Pancreas (tissue), 10 donors: ENCODE measurements around the gene USP9Y. TPM values are rescaled to one million over a fixed set of nuclear protein-coding genes. Genes with fewer than 3 reads are reported as not detected.

Experiments
- ATAC-seq, 4 donors: fragments of 200-7000 bp; cut with Tn5 transposase; one replicate each; pipeline versions ENCODE4 v1.8.0 to v1.9.1; 2020; ENCODE audit warnings: mild to moderate bottlenecking in 4 of 4, moderate library complexity in 4 of 4
- DNase-seq, 6 donors: peaks; one replicate each; pipeline ENCODE4 v3.0.0-alpha.2; 2020
- FAIRE-seq: peaks from 2 replicates; lab custom pipeline; 2012; peaks lifted over from hg19 to GRCh38; lab: Jason Lieb, UNC
- H3K27ac ChIP-seq, 4 donors: fragments of 200-600 bp; sonication (generic); 1 replicate in 3 of 4; 2 replicates in 1 of 4; pipeline versions ENCODE4 v1.5.0 to v1.8.0; 2020
- H3K27me3 ChIP-seq, 4 donors: fragments of 200-600 bp; one replicate each; pipeline ENCODE4 v1.8.0; 2021
- H3K36me3 ChIP-seq, 3 donors: fragments of 200-600 bp; sonication (generic) in 1 of 3; one replicate each; pipeline versions ENCODE4 v1.5.0 to v1.8.0; 2020 to 2021
- H3K4me1 ChIP-seq, 3 donors: fragments of 200-600 bp; one replicate each; pipeline ENCODE4 v1.8.0; 2021
- H3K4me3 ChIP-seq, 4 donors: fragments of 200-600 bp; sonication (generic) in 2 of 4; one replicate each; pipeline versions ENCODE4 v1.5.0 to v1.8.0; 2020 to 2021
- H3K9me3 ChIP-seq, 4 donors: fragments of 200-600 bp; one replicate each; pipeline ENCODE4 v1.8.0; 2021
- WGBS, 2 donors: extraction: QIAGEN DNeasy Blood & Tissue Kit; methylation state at CpG; one replicate each; pipeline ENCODE4 v1.1.7; 2013; 5-methylcytosine and 5-hydroxymethylcytosine counted together
- intact Hi-C, 3 donors: fragments of 100-400 bp; cut with DNase I; formaldehyde crosslinking; loops; one replicate each; pipeline versions ENCODE4 v1.11.1 to v1.14.2; 2022
- polyA plus RNA-seq, 2 donors: library from polyadenylated mRNA; stranded (reverse); fragments of 200-250 nt; gene quantifications; one replicate each; pipeline ENCODE4 v1.2.3, GENCODE V29; 2013
- total RNA-seq, 6 donors: library from RNA; stranded (reverse); fragmentation: NEBNext Ultra II Directional in 4 of 6; extraction: Animal tissue kit (Norgen Biotek cat#: 25700) in 4 of 6; gene quantifications; one replicate each; pipeline versions ENCODE4 v1.2.1 to v1.2.4, GENCODE V29; 2021 to 2023
- TF ChIP-seq, protein P1 (sequence below), 4 donors: fragments of 200-600 bp; sonication (generic) in 3 of 4; IDR thresholded peaks; one replicate each; pipeline versions ENCODE4 v1.5.0 to v1.8.0; 2021; ENCODE audit warnings: antibody characterized with exemption in 4 of 4
- donor health status: healthy with polysubstance abuse.
- donor health status: DM: no; HTN: no; CAD: no; lungs with moderate emphysema.
- donor health status: DM: no; HTN: no; CAD: no.
- donor health status: control.
- donor health status: control.
- donor health status: Bipolar disorder and iron deficiency.
- donor health status: DM: yes; HTN: yes; CAD: no.
- donor health status: DM: no; HTN: no; CAD: no.
- donor health status: DM: no; HTN: no; CAD: no.
- donor health status: DM: yes; HTN: yes; CAD: no.

The USP9Y gene
- total and polyA plus RNA-seq, 8 donors = 0.09 to 20.4 (median 10.4) TPM; not detected in 5

DNA sequence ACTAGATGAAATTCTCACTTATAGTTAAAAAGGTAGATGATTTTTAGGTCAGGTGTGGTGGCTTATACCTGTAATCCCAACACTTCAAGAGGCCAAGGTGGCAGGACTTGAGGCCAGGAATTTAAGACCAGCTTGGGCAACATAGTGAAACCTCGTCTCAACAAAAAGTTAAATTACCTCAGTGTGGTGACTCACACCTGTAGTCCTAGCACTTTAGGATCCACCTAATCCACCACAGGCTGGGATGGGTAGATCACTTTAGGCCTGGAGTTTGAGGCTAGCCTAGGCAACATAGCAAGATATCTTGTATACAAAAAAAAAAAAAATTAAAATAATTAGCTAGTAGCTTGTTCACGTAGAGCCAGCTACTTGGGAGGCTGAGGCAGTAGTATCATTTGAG, 140.3 kb downstream of the USP9Y start:
- TF ChIP-seq, protein P1, sequence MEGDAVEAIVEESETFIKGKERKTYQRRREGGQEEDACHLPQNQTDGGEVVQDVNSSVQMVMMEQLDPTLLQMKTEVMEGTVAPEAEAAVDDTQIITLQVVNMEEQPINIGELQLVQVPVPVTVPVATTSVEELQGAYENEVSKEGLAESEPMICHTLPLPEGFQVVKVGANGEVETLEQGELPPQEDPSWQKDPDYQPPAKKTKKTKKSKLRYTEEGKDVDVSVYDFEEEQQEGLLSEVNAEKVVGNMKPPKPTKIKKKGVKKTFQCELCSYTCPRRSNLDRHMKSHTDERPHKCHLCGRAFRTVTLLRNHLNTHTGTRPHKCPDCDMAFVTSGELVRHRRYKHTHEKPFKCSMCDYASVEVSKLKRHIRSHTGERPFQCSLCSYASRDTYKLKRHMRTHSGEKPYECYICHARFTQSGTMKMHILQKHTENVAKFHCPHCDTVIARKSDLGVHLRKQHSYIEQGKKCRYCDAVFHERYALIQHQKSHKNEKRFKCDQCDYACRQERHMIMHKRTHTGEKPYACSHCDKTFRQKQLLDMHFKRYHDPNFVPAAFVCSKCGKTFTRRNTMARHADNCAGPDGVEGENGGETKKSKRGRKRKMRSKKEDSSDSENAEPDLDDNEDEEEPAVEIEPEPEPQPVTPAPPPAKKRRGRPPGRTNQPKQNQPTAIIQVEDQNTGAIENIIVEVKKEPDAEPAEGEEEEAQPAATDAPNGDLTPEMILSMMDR (IDR thresholded peaks at IDR 0.05) = no peak
- H3K27ac ChIP-seq = no peak overlapping the region
- FAIRE-seq = no peak
- intact Hi-C loops = no loop called here
- H3K4me3 ChIP-seq = no peak overlapping the region
- H3K9me3 ChIP-seq = no peaks in the 10 kb centered on the region
- no peak for ATAC-seq
- no peaks in the 10 kb centered on the region for H3K27me3 ChIP-seq
- no peak for DNase-seq
- WGBS, 2 donors = 87% methylated on average over 2 of the region's 2 CpGs; no CpG with 5 or more reads in 1 of the 2 donors
- no peaks in the 10 kb centered on the region for H3K4me1 ChIP-seq
- no peaks in the 10 kb centered on the region for H3K36me3 ChIP-seq

DNA sequence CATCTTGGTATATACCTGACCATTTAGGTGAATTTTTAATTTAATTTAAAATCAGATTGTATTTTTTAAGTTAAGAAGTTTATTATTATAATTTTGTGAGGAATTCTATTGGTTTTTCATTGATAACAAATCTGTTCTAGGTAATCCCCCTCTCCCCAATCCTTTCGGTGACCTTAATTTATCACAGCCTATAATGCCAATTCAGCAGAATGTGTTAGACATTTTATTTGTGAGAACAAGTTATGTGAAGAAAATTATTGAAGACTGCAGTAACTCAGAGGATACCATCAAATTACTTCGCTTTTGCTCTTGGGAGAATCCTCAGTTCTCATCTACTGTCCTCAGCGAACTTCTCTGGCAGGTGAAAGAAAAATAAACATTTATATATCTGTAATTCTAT, 145.8 kb downstream of the USP9Y start:
- no peaks in the 10 kb centered on the region for H3K36me3 ChIP-seq
- no peaks in the 10 kb centered on the region for H3K4me1 ChIP-seq
- no peaks in the 10 kb centered on the region for H3K9me3 ChIP-seq
- no peak for ATAC-seq
- H3K27me3 ChIP-seq = no peaks in the 10 kb centered on the region
- FAIRE-seq = no peak
- intact Hi-C loops = no loop called here
- WGBS, 2 donors = 98% methylated on average over 3 of the region's 3 CpGs; no CpG with 5 or more reads in 1 of the 2 donors
- TF ChIP-seq, protein P1 (IDR thresholded peaks at IDR 0.05) = no peak
- H3K4me3 ChIP-seq = no peak overlapping the region
- no peak for DNase-seq
- no peak overlapping the region for H3K27ac ChIP-seq

DNA sequence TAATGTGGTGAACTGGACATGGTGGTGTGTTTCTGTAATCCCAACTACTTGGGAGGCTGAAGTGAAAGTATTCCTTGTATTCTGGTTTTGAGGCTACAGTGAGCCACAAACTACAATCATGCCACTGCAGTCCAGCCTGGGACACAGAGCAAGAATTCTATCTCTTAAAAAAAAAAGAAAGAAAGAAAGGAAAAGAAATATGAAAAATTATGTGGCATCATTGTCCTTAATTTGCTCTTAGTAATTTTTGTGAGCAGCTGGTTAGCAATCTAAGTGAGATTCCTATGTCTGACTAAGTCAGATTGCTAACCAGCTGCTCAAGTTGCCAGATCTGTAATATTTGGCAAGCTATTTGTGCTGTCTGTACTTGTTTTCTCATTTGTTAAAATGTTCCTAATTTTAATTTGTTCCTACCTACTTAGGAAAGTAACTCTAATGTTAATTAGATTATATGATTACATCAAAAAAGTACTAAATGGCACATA, 154.8 kb downstream of the USP9Y start:
- TF ChIP-seq, protein P1 (IDR thresholded peaks at IDR 0.05) = no peak
- no peaks in the 10 kb centered on the region for H3K9me3 ChIP-seq
- FAIRE-seq (no peak), DNase-seq (no peak), ATAC-seq (no peak)
- no peaks in the 10 kb centered on the region for H3K4me1 ChIP-seq
- H3K36me3 ChIP-seq = no peaks in the 10 kb centered on the region
- intact Hi-C loops = no loop called here
- no peak overlapping the region for H3K27ac ChIP-seq
- no peaks in the 10 kb centered on the region for H3K27me3 ChIP-seq
- H3K4me3 ChIP-seq = no peak overlapping the region

DNA sequence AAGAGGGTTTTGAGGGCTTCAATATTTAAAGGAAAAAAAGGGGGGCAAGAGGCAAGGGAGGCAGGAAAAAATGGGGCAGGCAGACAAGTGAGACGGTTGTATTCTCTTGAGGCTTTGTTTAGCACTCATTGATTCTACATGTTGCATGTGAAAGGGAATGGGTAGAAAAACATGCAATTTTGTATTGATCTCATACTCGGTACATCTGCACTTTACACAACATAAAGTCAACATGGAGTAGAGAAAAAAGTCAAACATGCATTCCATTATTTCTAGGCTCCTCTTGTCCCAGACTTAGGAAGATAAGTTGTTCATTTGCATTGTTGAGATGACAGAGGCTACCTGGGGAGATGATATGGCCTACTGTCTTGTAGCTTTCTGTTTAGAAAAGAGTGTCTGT, 166.9 kb downstream of the USP9Y start:
- Histone ChIP-seq H3K27ac (no peak overlapping the region), H3K27me3 (no peaks in the 10 kb centered on the region), H3K9me3 (no peaks in the 10 kb centered on the region), H3K4me1 (no peaks in the 10 kb centered on the region), H3K4me3 (no peak overlapping the region), H3K36me3 (no peaks in the 10 kb centered on the region)
- intact Hi-C loops = no loop called here
- TF ChIP-seq, protein P1 (IDR thresholded peaks at IDR 0.05) = no peak
- FAIRE-seq (no peak), ATAC-seq (no peak), DNase-seq (no peak)
- WGBS, 2 donors = 42% methylated on average over 2 of the region's 2 CpGs; no CpG with 5 or more reads in 1 of the 2 donors

DNA sequence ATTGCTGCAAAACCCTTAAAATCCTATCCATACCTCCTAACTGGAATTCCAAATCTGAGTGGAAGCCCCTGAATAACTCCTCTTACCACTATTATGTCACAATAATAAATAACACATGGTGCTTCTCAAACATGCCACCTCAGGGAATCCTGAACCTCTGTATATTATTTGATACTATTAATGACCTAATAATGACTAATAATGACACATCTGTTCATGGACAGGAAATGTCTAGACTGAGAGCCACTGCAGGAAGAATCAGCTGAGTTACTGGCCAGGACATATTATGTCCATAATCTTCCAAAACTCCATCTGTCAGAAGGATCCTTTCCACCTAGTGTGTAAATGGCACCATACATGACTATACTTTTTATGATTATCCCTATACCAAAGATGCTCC, 195.9 kb downstream of the USP9Y start:
- Histone ChIP-seq H3K27me3 (no peaks in the 10 kb centered on the region), H3K27ac (no peak overlapping the region), H3K4me1 (no peaks in the 10 kb centered on the region), H3K9me3 (no peaks in the 10 kb centered on the region), H3K36me3 (no peaks in the 10 kb centered on the region), H3K4me3 (no peak overlapping the region)
- intact Hi-C loops = no loop called here
- FAIRE-seq (no peak), ATAC-seq (no peak), DNase-seq (no peak)
- TF ChIP-seq, protein P1 (IDR thresholded peaks at IDR 0.05) = no peak
